GM12878 (cell line): ENCODE data around the gene DPP4. TPM values are rescaled to one million over a fixed set of nuclear protein-coding genes. Genes with fewer than 3 reads are reported as not detected.
A peak's percentile ranks its signal among the peaks of the same experiment; 100 is the strongest.

ENCODE experiments used
- ATF2 ChIP-seq: IDR thresholded peaks from 2 replicates; pipeline ENCODE4 v1.6.1; 2012; ENCODE audit warnings: low read length, inconsistent platforms
- ATF7 ChIP-seq: fragments of 450-650 bp; IDR thresholded peaks from 2 replicates; pipeline ENCODE4 v1.6.1; 2016; ENCODE audit warnings: low read depth, mild to moderate bottlenecking
- CREM ChIP-seq: IDR thresholded peaks from 2 replicates; pipeline ENCODE4 v1.6.1; 2014; ENCODE audit warnings: antibody characterized with exemption, low read depth
- ELK1 ChIP-seq: IDR thresholded peaks from 2 replicates; pipeline ENCODE4 v1.6.1; 2012; ENCODE audit warnings: low read depth, low read length, improper control_type of control experiment
- ETV6 ChIP-seq, 2 experiments: fragments of 450-650 bp in 1 of 2; IDR thresholded peaks in 1 of 2; conservative IDR thresholded peaks in 1 of 2; 2 replicates each; pipeline ENCODE4 v1.6.1; 2014; ENCODE audit warnings: antibody characterized with exemption in 1 of 2, borderline replicate concordance in 1 of 2, low read depth in 1 of 2, mild to moderate bottlenecking in 1 of 2, moderate library complexity in 1 of 2
- HCFC1 ChIP-seq: fragments of 150-350 bp; IDR thresholded peaks from 2 replicates; pipeline ENCODE4 v1.6.1; 2014; ENCODE audit warnings: low read length
- MLLT1 ChIP-seq: fragments of 450-650 bp; IDR thresholded peaks from 2 replicates; pipeline ENCODE4 v1.6.1; 2016; ENCODE audit warnings: mild to moderate bottlenecking
- MTA3 ChIP-seq: IDR thresholded peaks from 2 replicates; pipeline ENCODE4 v1.6.1; 2012; ENCODE audit warnings: low read length, inconsistent platforms, borderline replicate concordance
- PKNOX1 ChIP-seq: fragments of 450-650 bp; IDR thresholded peaks from 2 replicates; pipeline ENCODE4 v1.6.1; 2016; ENCODE audit warnings: mild to moderate bottlenecking
- SRF ChIP-seq, 2 experiments: IDR thresholded peaks; 2 replicates each; pipeline ENCODE4 v1.6.1; 2011; ENCODE audit warnings: low read depth in 2 of 2, low read length in 2 of 2, mild to moderate bottlenecking in 1 of 2, moderate library complexity in 1 of 2
- STAT3 ChIP-seq: IDR thresholded peaks from 2 replicates; pipeline ENCODE4 v1.6.1; 2011; ENCODE audit warnings: low read depth, low read length, improper control_type of control experiment
- WRNIP1 ChIP-seq: IDR thresholded peaks from 2 replicates; pipeline ENCODE4 v1.6.1; 2011; ENCODE audit warnings: low read depth, low read length, improper control_type of control experiment, borderline replicate concordance
- ZBTB11 ChIP-seq: fragments of 450-650 bp; formaldehyde crosslinking; IDR thresholded peaks from 2 replicates; pipeline ENCODE4 v1.5.0; 2022; ENCODE audit warnings: mild to moderate bottlenecking, missing genetic modification characterization
- ZNF274 ChIP-seq: IDR thresholded peaks from one replicate; pipeline ENCODE4 v1.8.0; 2011; ENCODE audit not compliant: insufficient read length, insufficient read depth
- ZNF622 ChIP-seq: fragments of 450-650 bp; IDR thresholded peaks from 2 replicates; pipeline ENCODE4 v1.6.1; 2017; ENCODE audit warnings: mild to moderate bottlenecking, inconsistent platforms
- ZNF687 ChIP-seq: fragments of 450-650 bp; IDR thresholded peaks from 2 replicates; pipeline ENCODE4 v1.6.1; 2017; ENCODE audit warnings: mild to moderate bottlenecking, moderate library complexity
- polyA plus RNA-seq, 11 experiments: library from polyadenylated mRNA; depleted of rRNA in 4 of 11; unstranded in 6 of 11; stranded (reverse) in 5 of 11; fragments of >200 nt; fragmentation: Nextera tagmentation in 4 of 11; fragmentation: Illumina TruSeq in 1 of 11; extraction: Ambion mirVana in 4 of 11; extraction: Trizol in 1 of 11; gene quantifications; 1 replicate in 1 of 11; 2 replicates in 10 of 11; pipeline versions ENCODE4 v1.2.1 to v1.2.3, GENCODE V29; 2011 to 2016; ENCODE audit warnings: inconsistent platforms in 2 of 11, missing spikeins in 2 of 11, low read depth in 1 of 11
- total RNA-seq, 4 experiments: library from RNA; depleted of rRNA in 3 of 4; stranded (reverse); fragments of >200 nt in 3 of 4; fragmentation: Illumina TruSeq in 1 of 4; extraction: Trizol in 1 of 4; gene quantifications; 2 replicates each; pipeline versions ENCODE4 v1.2.1 to v1.2.3, GENCODE V29; 2013 to 2021

DPP4 gene
- total and polyA plus RNA-seq, 10 of the 15 experiments (the other 5 are each of a cell fraction or from before 2014, with no cell fraction given), result 4.1 to 11.4 (median 9.3) TPM

GRCh38 chr2:162073888-162074631, at the start of gene DPP4 (continued):
- TF ChIP-seq ETV6 (conservative IDR thresholded peaks at IDR 0.05 in 1 of 2, IDR thresholded peaks at IDR 0.05 in 1 of 2; ENCODE audit: borderline replicate concordance in 1 of 2, low read depth in 1 of 2) (0 out of 4 replicates have a peak, but pooled peaks of 1 of the 2 experiments have one; percentile 13), CREM (0 out of 2 replicates have a peak, but pooled peaks have one; percentile 8), ZNF622 (no peak), ZNF687 (peak; percentile 56; the same call in 1 of the 2 replicates), ZNF274 (no peak), STAT3 (no peak), ELK1 (no peak), MLLT1 (no peak), ATF2 (no peak), SRF (IDR thresholded peaks at IDR 0.05; ENCODE audit: low read depth in 2 of 2, low read length in 2 of 2) (no peak), WRNIP1 (no peak), ZBTB11 (CRISPR knock-in tag) (no peak), ATF7 (peak; percentile 19; the same call in 1 of the 2 replicates), HCFC1 (no peak), PKNOX1 (no peak), MTA3 (no peak)
